CD4-positive, alpha-beta T cell treated with Interleukin-6 at 100 ng/mL for 8 hours (primary cell): ENCODE results near the gene SFTPA2.
A peak's percentile ranks its signal among the peaks of the same experiment; 100 is the strongest.
"Not testable (repeated sequence)": the region's sequence is repeated elsewhere in the genome, so short reads cannot be mapped to it uniquely, and the experiment has no call there.

Experiments used
- DNase-seq: peaks from one replicate; pipeline ENCODE4 v3.0.0-alpha.2; 2020; ENCODE audit warnings: mixed read lengths, low spot score

SFTPA2 gene

DNA sequence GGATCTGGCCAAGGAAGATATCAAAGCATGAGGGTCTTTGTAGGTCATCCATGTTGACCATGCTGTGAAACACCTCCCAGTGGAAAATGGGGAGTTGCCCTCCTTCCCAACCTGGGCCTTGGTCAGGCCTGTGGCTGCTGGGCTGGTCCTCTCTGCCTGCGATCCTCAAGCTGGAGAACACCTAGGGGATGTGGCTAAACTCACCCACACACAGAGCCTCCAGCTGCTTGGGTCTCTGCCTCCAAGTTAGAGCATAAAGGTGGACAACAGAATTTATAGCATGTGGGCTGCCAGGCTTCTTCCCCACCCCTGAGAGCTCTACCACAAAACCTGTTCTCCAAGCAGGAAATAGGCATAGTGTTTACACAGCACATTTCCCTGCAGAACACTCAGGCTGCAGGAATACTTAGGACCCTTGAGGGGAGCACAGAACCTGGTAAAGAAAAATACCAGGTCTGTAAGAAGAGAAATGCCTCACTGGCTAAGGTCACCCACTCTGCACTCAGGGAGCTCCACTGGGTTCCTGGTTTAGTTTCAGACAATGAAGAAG is at the start of gene SFTPA2:
Gene SFTPA2 (minus strand): TSS at position 248 of the 550 bp plus-strand sequence. CDS start 924 bp downstream, outside the sequence.
- no peak for DNase-seq

DNA sequence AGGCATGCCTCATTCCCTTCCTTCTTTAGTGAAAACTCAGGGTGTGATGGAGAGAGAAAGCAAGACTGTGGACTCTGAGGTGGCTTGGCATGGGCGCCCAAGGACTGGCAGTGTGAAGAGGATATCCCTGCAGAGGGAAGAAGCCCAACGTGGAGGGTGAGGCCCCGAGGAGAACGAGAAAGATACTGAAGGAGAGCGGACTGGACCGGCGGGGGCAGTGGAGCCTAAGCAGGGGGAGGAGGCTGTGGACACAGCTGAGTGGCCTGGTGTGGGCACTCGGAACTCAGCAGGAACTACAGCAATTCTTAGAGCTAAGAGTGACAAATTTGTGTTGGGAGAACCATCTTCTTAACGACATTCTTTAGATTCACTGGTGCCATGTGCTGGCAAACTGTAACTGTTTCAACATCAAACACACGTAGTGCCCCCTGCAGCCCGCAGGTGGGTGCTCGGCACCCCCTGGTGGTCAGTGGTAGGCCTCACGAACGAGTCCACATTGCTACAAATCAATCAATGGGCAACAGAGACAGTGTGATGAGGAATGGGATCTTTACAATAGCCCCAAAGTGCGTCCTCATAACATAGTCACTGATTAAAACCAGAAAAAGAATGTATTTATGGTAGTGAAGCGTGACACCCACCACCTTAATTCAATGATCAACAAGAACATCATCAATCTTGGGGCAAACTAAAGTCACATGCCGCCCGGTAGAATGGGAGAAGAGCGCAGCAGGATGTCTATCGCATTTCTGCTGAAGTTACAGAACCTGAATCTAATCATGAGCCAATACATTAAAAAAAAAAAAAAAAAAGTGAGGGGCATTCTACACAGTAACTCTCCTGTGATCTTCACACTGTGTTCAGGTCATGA is 48.5 kb upstream of the SFTPA2 start:
- no peak for DNase-seq

DNA sequence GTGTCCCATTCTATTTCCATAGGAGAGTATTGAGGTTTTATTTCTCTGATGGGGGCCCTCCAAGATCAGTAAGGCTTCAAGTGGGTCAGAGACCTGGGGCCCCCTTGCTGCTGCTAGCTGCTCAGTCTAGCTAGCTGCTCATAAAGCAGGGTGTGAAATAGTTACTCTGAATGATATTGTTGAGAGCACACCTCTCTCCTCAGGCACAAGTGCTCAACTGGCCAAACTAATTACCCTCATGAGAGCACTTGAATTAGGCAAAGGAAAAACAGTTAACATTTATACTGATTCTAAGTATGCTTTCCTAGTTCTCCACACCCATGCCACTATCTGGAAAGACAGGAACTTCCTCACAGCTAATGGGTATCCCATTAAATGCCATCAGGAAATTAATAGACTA is 45.1 kb upstream of the SFTPA2 start:
- DNase-seq = no peak

DNA sequence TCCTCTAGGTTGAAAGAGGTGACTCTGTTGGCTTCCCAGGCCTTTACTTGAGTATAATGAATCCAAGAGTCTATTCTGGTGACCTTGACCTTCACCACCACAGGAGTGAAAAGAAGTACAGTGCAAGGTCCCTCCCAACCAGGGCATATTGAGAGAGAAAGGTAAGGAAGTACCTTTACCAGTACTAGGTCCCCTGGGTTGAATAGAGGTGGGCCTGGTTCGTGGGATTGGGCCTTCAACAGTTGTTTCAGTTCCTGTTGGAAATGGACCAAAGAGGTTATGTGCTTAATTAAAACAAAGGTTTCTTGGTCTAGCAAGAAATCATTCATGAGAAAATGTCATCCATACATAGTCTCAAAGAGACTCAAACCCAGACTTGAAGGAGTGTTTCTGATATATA is 44.1 kb upstream of the SFTPA2 start:
- DNase-seq = no peak

DNA sequence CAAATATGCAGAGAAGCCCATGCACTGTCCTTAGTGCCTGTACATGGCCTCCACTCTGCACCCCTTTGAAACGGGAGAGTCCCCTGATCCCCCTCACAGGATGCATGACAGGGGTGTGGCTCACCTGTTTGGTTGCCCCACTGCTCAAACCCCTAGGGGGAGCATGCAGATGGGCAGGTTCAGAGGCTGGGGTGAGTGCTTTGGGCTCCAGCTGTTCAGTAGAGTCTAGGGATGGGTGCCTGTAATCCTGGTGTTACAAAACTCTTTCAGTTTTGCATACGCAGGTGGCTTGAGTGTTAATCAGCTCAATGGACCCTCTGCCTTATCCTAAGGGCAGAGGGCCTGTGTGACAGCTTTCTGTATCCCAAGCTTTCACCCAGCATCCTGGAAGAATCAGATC is 42.7 kb upstream of the SFTPA2 start:
- no peak for DNase-seq

DNA sequence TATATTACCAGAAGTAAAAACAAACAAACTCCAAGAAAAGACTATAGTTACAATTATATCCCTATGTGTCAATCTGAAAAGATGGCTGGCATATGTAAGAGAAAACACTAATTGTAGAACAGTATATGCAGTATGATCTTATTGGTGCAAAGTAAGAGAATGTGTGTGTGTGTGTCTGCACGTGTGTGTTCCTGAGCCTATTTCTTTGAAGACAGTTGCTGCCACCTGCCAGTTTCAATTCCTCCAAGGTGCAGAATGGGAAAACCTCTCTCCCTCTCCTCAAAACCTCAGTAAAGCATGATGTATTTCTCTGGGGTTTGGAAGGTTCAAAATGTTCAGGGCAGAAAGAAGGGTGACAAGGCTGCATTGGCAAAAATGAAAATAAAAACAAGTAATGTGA is 41.7 kb upstream of the SFTPA2 start:
- no peak for DNase-seq

DNA sequence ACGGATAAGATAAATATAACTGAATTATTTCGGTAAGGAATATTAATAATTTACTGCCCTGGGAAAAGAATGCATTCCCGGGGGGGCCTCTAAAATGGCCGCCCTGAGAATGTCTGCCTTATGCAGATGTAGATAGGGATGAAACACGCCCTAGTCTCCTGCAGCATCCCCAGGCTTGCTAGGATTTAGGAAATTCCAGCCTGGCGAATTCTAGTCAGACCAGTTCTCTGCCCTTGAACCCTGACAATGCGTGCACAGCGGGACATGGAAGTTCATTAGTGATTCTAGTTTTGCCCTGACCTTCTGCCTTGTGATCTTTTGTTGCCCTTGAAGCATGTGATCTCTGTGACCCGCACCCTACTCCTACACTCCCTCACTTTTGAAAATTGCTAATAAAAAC is 39.4 kb upstream of the SFTPA2 start:
- DNase-seq = not testable (repeated sequence)

DNA sequence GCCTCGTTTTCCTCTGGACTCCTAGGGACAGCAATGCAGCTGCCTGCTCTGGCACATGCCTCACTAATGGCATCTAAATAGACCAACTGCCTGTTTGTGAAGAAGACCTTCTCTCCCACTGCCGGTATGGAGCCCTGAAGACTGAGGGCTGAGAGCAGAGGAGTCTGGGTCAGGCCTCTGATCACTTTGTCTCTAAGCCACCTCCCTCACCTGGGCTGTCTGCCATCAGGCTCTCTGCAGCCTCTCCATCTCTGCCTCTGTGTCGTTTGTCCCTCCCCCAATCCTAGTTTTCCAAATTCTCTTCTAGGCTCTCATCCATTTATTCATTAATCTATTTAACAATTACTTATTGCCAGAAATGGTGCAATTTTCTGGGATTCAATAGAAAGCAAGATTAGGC is 35.3 kb upstream of the SFTPA2 start:
- no peak for DNase-seq

DNA sequence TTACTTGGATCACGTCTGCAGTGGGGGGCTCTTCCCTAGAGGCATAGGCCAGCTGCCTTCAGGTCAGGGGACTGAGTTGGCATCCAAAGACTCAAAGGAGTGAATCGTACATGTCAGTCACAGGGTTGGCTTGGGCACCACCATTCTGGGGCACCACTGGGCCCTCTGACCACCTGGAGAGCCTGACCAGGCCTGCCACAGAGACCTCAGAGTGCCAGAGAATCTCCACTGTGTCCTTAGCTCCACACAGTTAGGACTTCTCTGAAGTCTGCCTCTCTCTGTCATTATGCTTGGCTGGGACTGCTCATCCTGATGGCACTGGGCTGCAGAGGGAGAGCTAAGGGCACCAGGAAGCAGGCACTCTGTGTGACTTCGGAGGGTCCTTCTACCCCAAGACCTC is 34.4 kb upstream of the SFTPA2 start:
- not testable (repeated sequence) for DNase-seq

DNA sequence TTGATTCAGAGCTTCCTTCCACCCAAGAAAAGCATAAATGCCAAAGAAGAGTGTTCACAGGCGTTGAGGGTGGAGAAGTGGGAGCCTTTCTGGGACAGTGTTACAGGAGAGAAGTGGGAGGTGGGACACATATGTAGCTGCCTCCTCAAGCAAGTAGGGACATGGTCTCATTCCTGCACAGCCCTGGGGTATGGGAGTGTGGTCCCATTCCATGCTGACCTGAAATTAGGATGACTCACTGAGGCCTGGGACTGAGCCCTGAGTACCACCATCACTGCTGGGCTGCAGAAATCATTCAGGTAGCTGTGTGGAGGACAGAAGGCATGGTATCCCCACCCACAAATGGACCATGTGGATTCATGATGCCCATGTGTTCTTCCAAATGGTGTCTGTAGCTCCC is 33.2 kb upstream of the SFTPA2 start:
- no peak for DNase-seq

DNA sequence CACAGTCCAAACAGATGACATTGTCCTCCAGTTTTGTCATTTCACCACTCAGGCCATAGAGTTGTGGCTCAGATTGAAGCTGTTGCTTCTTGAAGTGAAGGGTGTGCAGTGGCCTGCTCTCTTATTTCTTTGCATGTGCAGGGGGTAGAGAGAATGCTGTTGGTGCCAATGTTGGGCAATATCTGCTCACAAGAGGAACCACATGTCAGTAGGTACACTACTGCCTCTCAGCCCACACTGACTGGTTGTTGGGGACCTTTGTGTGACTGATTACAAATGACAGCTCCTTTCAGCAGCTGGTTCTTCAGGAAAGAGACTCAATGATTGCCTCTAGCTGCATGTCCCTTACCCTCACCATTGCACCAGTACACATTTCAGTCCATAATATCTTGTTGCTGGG is 28.6 kb upstream of the SFTPA2 start:
- no peak for DNase-seq

DNA sequence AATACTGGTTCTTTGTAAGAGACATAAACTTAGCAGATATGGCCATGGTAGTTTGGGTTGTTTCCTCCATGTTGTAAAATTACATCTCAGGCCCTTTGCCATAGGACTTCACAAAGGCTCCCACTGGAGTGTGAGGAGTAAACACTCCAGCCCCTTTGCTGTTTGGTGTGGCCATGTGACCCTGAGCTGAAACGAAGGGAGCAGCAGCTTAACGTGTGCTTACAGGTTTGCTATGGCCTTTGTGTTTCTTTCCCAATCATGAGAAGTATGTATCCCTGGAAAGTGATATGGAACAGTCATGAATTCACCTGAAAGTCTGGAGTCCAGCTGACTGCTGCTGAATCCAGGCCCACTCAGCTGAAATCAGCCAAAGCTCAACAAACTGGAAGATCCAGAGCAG is 26.7 kb upstream of the SFTPA2 start:
- DNase-seq = no peak

DNA sequence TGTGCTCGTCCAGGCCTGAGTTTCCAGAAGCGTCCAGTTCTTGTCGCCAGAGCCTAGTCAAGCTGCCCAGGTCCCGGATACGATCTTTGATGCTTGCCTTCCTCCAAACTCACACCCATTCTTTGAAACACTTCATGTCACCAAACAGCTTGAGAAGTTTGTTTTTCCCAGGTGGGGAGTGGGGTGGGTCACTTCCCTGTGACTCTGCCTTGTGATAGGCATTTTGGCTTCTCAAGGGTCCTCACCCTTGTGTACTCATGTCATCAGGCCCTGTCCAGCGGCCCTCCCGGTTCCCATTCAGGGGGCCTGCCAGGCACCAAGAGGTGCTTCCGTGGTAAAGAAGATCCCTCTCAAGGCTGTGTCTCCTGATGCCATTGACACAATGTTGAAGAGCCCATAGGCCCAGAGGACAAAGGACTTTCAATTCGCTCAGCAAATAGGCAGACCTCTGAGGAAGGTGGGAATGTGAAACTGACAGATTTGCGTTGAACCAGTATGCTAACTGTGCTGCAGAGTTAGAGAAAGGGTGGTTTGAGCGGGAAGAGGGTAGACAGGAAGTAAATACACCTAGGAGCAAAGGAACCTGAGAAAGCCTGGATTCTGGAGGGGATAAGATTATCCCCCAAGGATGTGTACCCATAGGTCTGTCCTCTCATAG is 25.8 kb upstream of the SFTPA2 start:
- no peak for DNase-seq

DNA sequence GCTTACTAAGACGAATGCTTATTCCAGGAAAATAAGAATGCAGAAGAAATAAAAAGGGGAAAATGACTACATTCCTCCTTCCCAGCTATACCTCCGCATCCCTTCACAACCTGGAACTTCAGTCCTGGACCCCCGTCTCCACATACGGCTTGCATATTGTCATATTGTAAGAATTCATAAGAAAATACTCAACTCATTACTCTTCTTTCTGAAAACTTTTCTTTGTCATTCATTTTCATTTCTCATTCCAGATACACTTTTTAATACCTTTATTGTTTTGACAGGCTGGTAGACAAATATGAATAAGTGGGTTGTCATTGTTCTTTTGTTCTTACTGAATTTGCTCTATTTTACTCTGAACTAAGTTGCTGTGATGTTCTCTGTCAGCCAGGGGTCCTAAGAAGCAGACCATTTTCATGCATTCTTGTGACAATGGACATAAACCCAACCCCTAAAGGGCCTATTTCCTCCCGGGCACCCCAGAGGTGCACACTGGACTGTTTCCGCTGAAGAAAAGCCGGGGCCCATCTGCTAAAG is 23.3 kb upstream of the SFTPA2 start:
- no peak for DNase-seq

DNA sequence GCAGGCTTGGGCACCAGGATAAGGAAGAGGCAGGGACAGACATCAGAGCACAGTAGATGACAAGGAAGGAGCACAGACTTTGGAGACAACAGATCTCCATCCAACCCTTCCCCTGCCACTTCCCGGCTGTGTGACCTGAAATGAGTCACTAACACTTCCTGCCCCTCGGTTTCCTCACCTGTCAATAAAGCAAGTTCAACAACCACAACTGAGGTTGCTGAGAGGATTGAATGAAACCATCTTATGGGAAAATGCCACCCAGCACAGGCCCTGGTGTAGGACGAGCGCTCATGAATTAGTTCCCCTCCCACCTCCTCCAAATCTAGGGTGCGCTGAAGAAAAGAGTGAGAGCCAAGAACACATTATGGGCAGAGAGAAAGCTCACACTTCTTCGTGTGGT is 22.7 kb upstream of the SFTPA2 start:
- DNase-seq = not testable (repeated sequence)

DNA sequence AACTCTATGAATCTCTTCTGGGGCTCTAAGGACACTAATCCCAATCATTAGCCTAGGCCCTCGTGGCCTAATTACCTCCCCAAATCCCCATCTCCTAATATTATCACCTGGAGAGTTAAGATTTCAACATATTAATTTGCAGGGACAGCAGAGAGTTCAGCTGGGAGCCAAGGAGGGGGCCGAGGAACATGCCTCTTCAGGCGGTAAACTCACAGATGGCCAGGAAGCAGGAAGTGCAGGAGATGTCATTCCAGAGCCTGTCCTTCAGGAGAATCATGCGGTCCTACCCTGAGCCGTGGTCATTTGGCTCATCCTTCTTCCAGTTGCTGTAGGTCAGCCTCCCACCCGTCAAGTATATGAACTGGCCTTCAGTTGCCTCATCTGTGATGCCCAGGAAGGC is 21.9 kb upstream of the SFTPA2 start:
- no peak for DNase-seq

DNA sequence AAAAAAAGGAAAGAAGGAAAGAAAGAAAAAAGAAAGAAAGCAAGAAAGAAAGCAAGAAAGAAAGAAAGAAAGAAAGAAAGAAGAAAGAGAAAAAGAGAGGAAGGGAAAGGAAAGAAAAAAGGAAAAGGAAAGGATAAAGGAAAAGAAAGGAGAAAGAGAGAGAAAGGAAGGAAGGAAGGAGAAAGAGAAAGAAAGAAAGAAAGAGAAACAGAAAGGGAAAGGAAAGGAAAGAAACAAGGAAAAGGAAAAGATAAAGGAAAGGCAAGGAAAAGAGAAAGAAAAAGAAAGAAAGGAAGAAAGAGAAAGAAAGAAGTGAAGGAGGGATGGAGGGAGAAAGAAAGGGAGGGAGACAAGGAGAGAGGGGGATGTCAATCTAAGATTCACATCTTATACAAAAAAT is 20.8 kb upstream of the SFTPA2 start:
- no peak for DNase-seq

DNA sequence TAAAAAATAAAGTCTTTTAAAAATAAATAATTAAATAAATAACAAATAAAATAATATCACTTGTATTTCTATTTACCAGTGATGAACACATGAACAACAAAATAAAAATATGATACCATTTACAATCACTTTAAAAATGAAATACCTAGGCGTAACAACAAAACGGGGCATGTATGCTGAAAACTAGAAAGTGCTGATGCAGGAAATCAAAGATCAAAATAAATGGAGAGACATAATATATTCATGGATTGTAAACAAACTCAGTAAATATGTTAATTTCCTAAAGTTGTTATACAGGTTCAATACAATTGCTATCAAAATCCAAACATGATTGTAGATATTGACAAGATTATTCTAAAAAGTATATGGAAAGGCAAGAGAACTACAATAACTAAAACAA is 19.2 kb upstream of the SFTPA2 start:
- no peak for DNase-seq

DNA sequence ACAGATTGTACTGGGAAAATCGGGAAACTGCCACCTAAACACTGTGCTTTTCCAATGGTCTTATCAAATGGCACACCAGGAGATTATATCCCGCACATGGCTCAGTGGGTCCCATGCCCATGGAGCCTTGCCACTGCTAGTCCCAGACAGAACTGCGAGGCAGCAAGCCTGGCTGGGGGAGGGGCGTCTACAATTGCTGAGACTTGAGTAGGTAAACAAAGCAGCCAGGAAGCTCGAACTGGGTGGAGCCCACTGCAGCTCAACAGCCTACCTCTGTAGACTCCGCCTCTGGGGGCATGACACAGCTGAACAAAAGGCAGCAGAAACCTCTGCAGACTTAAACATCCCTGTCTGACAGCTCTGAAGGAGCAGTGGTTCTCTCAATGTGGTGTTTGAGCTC is 10.4 kb upstream of the SFTPA2 start:
- not testable (repeated sequence) for DNase-seq

DNA sequence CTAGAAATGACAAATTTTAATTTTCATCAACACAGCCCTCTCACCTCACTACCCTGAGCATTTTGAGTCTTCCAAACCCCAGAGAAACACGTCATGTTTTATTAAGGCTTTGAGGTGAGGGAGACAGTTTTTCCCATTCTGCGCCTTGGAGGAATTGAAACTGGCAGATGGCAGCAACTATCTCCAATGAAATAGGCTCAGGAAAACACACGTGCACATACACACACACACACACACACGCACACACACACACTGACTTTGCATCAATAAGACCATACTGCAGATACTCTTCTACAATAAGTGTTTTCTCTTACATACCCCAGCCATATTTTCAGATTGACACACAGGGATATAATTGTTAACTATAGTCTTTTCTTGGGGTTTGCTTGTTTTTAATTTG is 3.2 kb upstream of the SFTPA2 start:
- DNase-seq = no peak

DNA sequence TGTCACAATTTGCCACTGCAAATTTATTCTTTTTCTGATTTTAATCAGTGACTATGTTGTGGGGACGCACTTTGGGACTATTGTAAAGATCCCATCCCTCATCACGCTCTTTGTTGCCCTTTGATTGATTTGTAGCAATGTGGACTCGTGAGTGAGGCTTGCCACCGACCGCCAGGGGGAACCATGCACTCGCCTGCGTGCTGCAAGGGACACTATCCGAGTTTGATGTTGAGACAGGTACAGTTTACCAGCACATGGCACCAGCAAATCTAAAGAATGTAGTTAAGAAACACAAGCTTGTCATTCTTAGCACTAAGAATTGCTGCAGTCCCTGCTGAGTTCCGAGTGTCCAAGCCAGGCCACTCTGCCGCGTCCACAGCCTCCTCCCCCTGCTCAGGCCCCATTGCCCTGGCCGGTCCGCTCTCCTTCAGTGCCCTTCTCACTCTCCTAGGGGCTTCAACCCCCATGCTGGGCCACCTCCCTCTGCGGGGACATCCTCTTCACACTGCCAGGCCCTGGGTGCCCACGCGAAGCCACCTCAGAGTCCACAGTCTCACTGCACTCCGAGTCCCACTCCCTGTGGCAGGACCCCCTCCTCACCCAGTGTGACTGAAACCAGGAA is 2.0 kb upstream of the SFTPA2 start:
- peak; percentile 43 for DNase-seq

DNA sequence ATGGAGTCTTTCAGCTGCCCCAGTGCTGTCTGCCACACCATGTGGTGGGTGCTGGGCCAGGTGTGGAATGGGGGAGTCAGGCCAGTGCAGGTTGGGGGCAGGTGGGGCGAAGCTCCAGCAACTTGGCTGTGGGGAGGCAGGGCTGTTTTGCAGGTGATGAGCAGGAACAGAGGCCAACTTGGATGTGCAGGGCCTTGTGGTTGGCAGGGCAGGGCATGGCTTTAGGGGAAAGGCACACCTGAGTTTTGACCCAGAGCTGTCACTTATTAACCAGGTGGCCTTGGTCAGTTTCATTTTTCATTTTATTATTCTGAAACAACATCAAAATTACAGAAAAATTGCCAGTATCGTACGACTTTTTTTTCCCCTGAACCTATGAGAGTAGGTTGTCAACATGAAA is 1.1 kb upstream of the SFTPA2 start:
- no peak for DNase-seq

DNA sequence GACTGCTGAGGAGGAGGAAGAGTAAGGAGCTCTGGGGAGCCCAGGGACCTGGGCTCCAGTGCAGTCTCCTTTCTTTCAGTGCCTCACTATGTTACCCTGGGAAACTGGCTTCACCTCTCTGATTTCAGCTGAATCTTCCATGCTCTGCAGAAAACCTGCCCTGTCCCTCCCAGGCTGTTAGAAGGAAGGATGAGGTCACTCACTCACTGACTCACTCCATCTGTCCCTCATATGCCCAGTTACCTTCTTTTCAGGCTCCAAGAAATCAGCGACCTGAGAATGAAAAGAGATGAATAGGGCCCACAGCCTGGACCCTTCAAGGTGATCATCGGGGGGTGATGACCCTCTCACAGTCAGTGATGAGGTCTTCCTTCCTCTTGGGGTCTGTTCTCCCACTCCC is 481 bp downstream of the SFTPA2 start:
- no peak for DNase-seq
